Endothelial cell of umbilical vein (primary cell): ENCODE results near the gene FBXO4. TPM values are rescaled to one million over a fixed set of nuclear protein-coding genes. Genes with fewer than 3 reads are reported as not detected.

ENCODE experiments used
- BruUV-seq: library from RNA; stranded (reverse); fragments of 400-500 nt; replicated peaks from 2 replicates; lab custom pipeline; 2021; lab: Mats Ljungman, UMichigan
- CTCF ChIA-PET: fragments of 300-600, 350-600 bp; sonication (Branson Sonifier 250); formaldehyde crosslinking; loops from one replicate; lab custom pipeline; 2021; ENCODE audit warnings: antibody characterized with exemption, inconsistent platforms; lab: Charles Lee
- POLR2A ChIA-PET: fragments of 300-600, 350-600 bp; sonication (Branson Sonifier 250); formaldehyde crosslinking; loops from one replicate; lab custom pipeline; 2021; ENCODE audit warnings: antibody characterized with exemption, inconsistent platforms; lab: Charles Lee
- DNase-seq: peaks from one replicate; pipeline ENCODE4 v3.0.0-alpha.2; 2011; ENCODE audit warnings: low read depth, low spot score
- FAIRE-seq: peaks from 2 replicates; lab custom pipeline; 2011; peaks lifted over from hg19 to GRCh38; lab: Jason Lieb, UNC
- H2AFZ ChIP-seq: 2 replicates; pipeline ENCODE4 v1.6.0; 2012; ENCODE audit warnings: low read depth, low read length, control low read depth, inconsistent platforms
- H3K27ac ChIP-seq: 2 replicates; pipeline ENCODE4 v1.5.1; 2011; ENCODE audit warnings: low read depth, mild to moderate bottlenecking, control low read depth, low read length, moderate library complexity; ENCODE audit not compliant: insufficient read depth
- H3K27me3 ChIP-seq, 2 experiments: 2 replicates each; pipeline versions ENCODE4 v1.6.0 to v1.6.1; 2011; ENCODE audit warnings: low read length in 2 of 2, mixed read lengths in 1 of 2; ENCODE audit not compliant: control insufficient read depth in 2 of 2, insufficient read depth in 2 of 2
- H3K36me3 ChIP-seq, 2 experiments: 2 replicates in 1 of 2; 3 replicates in 1 of 2; pipeline ENCODE4 v1.5.1; 2011; ENCODE audit warnings: low read length in 2 of 2, mild to moderate bottlenecking in 1 of 2, moderate library complexity in 1 of 2; ENCODE audit not compliant: control insufficient read depth in 2 of 2, insufficient read depth in 2 of 2; ENCODE audit errors: extremely low read depth in 1 of 2
- H3K4me1 ChIP-seq: 3 replicates; pipeline ENCODE4 v1.5.1; 2011; ENCODE audit warnings: mild to moderate bottlenecking, low read length; ENCODE audit not compliant: control insufficient read depth, insufficient read depth; ENCODE audit errors: extremely low read depth
- H3K4me2 ChIP-seq: 2 replicates; pipeline ENCODE4 v1.6.1; 2011; ENCODE audit warnings: low read length, control low read depth, mixed read lengths; ENCODE audit not compliant: insufficient read depth
- H3K4me3 ChIP-seq, 3 experiments: fragments of 200-600 bp in 1 of 3; sonication (generic), shearing (Covaris generic) in 1 of 3; replicated peaks in 1 of 3; 2 replicates each; pipeline ENCODE4 v1.5.1; 2011 to 2016; ENCODE audit warnings: control low read depth in 3 of 3, low read length in 3 of 3, mild to moderate bottlenecking in 2 of 3, inconsistent platforms in 1 of 3, low read depth in 1 of 3, moderate library complexity in 1 of 3; ENCODE audit not compliant: insufficient read depth in 1 of 3
- H3K79me2 ChIP-seq: 2 replicates; pipeline ENCODE4 v1.6.0; 2012; ENCODE audit warnings: low read length, inconsistent platforms; ENCODE audit not compliant: control insufficient read depth, insufficient read depth
- H3K9ac ChIP-seq: replicated peaks from 2 replicates; pipeline ENCODE3; 2011; ENCODE audit warnings: low read length, control low read depth; ENCODE audit not compliant: insufficient read depth; ENCODE audit errors: extremely low read depth
- H3K9me1 ChIP-seq: replicated peaks from 3 replicates; pipeline ENCODE4 v1.6.0; 2011; ENCODE audit warnings: mild to moderate bottlenecking, low read length; ENCODE audit not compliant: control insufficient read depth, insufficient read depth; ENCODE audit errors: extremely low read depth
- H3K9me3 ChIP-seq: replicated peaks from 2 replicates; pipeline ENCODE4 v1.5.1; 2012; ENCODE audit warnings: low read length, inconsistent platforms; ENCODE audit not compliant: control insufficient read depth, insufficient read depth
- H4K20me1 ChIP-seq: replicated peaks from 2 replicates; pipeline ENCODE3; 2011; ENCODE audit warnings: mild to moderate bottlenecking, low read length; ENCODE audit not compliant: control insufficient read depth, insufficient read depth; ENCODE audit errors: extremely low read depth
- EZH2 ChIP-seq: IDR thresholded peaks from 2 replicates; pipeline ENCODE4 v1.6.1; 2012; ENCODE audit warnings: borderline replicate concordance, low read depth, mild to moderate bottlenecking, moderate library complexity, low read length, inconsistent platforms; ENCODE audit not compliant: severe bottlenecking
- FOS ChIP-seq: IDR thresholded peaks from 2 replicates; pipeline ENCODE4 v1.6.1; 2011; ENCODE audit warnings: mild to moderate bottlenecking, low read length, moderate library complexity, borderline replicate concordance; ENCODE audit not compliant: insufficient read depth
- GATA2 ChIP-seq: IDR thresholded peaks from 2 replicates; pipeline ENCODE4 v1.7.0; 2011; ENCODE audit warnings: low read depth, mild to moderate bottlenecking, moderate library complexity, mixed read lengths, low read length; ENCODE audit not compliant: insufficient read length, insufficient read depth
- JUN ChIP-seq: IDR thresholded peaks from 2 replicates; pipeline ENCODE4 v1.6.1; 2011; ENCODE audit warnings: borderline replicate concordance, low read depth; ENCODE audit not compliant: insufficient read length, insufficient read depth
- MYC ChIP-seq: IDR thresholded peaks from one replicate; pipeline ENCODE4 v1.6.1; 2011; ENCODE audit warnings: mild to moderate bottlenecking, low read depth, low read length
- POLR2A ChIP-seq: IDR thresholded peaks from 2 replicates; pipeline ENCODE4 v1.6.1; 2012; ENCODE audit warnings: low read depth, mild to moderate bottlenecking, control low read depth, low read length
- POLR2AphosphoS5 ChIP-seq: IDR thresholded peaks from 2 replicates; pipeline ENCODE4 v1.6.1; 2012; ENCODE audit warnings: low read depth, mild to moderate bottlenecking, control low read depth, low read length, moderate library complexity; ENCODE audit not compliant: insufficient read depth
- dilution Hi-C: fragments of 300-500 bp; cut with MboI; formaldehyde crosslinking; loops from one replicate; pipeline ENCODE4 v1.15.0; 2019; ENCODE audit warnings: low sequenced_read_pairs; ENCODE audit not compliant: extremely low pct_ligation_motif_present
- intact Hi-C: fragments of 100-400 bp; cut with micrococcal nuclease; formaldehyde crosslinking; loops from one replicate; pipeline ENCODE4 v1.10.0; 2022
- polyA plus RNA-seq, 4 experiments: library from polyadenylated mRNA; depleted of rRNA in 3 of 4; stranded (reverse) in 3 of 4; unstranded in 1 of 4; fragments of >200 nt; gene quantifications; 2 replicates each; pipeline versions ENCODE4 v1.2.1 to v1.2.3, GENCODE V29; 2011 to 2012; ENCODE audit warnings: missing spikeins in 1 of 4
- total RNA-seq: library from RNA; stranded (reverse); gene quantifications from 2 replicates; pipeline ENCODE4 v1.2.3, GENCODE V29; 2021
- TF ChIP-seq, protein P1 (sequence below), 2 donors: IDR thresholded peaks; 1 replicate in 1 of 2; 2 replicates in 1 of 2; pipeline ENCODE4 v1.5.1; 2011; ENCODE audit warnings: low read length in 2 of 2, mild to moderate bottlenecking in 2 of 2, moderate library complexity in 2 of 2, control low read depth in 1 of 2, inconsistent platforms in 1 of 2, low read depth in 1 of 2; ENCODE audit not compliant: insufficient read depth in 1 of 2; ENCODE audit errors: extremely low read depth in 1 of 2
- TF ChIP-seq, protein P2 (sequence below): IDR thresholded peaks from 2 replicates; pipeline ENCODE4 v1.6.1; 2011; ENCODE audit not compliant: insufficient read depth, insufficient read length

FBXO4 gene
- total and polyA plus RNA-seq, 2 donors (not counting 3 experiments of a cell fraction or from before 2014, with no cell fraction given): 4.4 to 7.7 TPM

DNA sequence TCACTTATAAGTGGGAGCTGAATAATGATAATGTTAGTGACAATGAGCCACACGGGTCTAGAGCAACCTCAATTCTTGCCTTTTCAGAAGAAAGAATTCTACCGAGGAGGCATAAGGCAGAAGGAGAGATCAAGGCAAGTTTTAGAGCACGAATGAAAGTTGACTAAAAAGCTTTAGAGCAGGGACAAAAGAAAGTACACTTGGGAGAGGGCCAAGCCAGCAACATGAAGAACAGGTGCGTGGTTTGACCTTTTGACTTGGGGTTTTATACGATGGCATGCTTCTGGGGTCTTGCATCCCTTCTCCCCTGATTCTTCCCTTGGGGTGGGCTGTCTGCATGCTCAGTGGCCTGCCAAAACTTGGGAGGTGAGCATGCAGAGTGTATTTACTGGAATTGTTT is 42.3 kb upstream of the FBXO4 start:
- no peak overlapping the region for H3K4me2 ChIP-seq
- TF ChIP-seq, protein P1, sequence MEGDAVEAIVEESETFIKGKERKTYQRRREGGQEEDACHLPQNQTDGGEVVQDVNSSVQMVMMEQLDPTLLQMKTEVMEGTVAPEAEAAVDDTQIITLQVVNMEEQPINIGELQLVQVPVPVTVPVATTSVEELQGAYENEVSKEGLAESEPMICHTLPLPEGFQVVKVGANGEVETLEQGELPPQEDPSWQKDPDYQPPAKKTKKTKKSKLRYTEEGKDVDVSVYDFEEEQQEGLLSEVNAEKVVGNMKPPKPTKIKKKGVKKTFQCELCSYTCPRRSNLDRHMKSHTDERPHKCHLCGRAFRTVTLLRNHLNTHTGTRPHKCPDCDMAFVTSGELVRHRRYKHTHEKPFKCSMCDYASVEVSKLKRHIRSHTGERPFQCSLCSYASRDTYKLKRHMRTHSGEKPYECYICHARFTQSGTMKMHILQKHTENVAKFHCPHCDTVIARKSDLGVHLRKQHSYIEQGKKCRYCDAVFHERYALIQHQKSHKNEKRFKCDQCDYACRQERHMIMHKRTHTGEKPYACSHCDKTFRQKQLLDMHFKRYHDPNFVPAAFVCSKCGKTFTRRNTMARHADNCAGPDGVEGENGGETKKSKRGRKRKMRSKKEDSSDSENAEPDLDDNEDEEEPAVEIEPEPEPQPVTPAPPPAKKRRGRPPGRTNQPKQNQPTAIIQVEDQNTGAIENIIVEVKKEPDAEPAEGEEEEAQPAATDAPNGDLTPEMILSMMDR (IDR thresholded peaks at IDR 0.05; ENCODE audit: extremely low read depth in 1 of 2, insufficient read depth in 1 of 2, low read depth in 1 of 2, low read length in 2 of 2): no peak
- TF ChIP-seq GATA2: no peak
- TF ChIP-seq MYC: no peak
- no peak for TF ChIP-seq JUN
- TF ChIP-seq EZH2: no peak
- TF ChIP-seq POLR2A: no peak
- TF ChIP-seq, protein P2, sequence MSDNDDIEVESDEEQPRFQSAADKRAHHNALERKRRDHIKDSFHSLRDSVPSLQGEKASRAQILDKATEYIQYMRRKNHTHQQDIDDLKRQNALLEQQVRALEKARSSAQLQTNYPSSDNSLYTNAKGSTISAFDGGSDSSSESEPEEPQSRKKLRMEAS: no peak
- no peak for TF ChIP-seq POLR2AphosphoS5
- TF ChIP-seq FOS: no peak
- H3K4me3 ChIP-seq: no peak overlapping the region
- no peaks in the 10 kb centered on the region for H3K79me2 ChIP-seq
- no peak overlapping the region for H2AFZ ChIP-seq
- BruUV-seq: no TSS peak
- FAIRE-seq: no peak
- dilution Hi-C loops (no loop called here), intact Hi-C loops (no loop called here)
- CTCF ChIA-PET: no interaction called here
- no peaks in the 10 kb centered on the region for H3K4me1 ChIP-seq
- H4K20me1 ChIP-seq: no peaks in the 10 kb centered on the region
- H3K9me1 ChIP-seq: no peaks in the 10 kb centered on the region
- peaks cover 0 to 14% of the 10 kb centered on the region in 2 experiments for H3K27me3 ChIP-seq
- H3K36me3 ChIP-seq: no peaks in the 10 kb centered on the region
- H3K9ac ChIP-seq: no peak overlapping the region
- POLR2A ChIA-PET: no interaction called here
- H3K27ac ChIP-seq: no peak overlapping the region
- no peaks in the 10 kb centered on the region for H3K9me3 ChIP-seq
- DNase-seq: no peak
